Naive B cell (primary cell): Measurements from ENCODE around the gene CACNA1C. TPM values are rescaled to one million over a fixed set of nuclear protein-coding genes. Genes with fewer than 3 reads are reported as not detected.
A peak's percentile ranks its signal among the peaks of the same experiment; 100 is the strongest.

ENCODE experiments used
- ATAC-seq, 2 donors: fragments of 150-1000 bp; cut with Tn5 transposase; 2 replicates each; pipeline ENCODE4 v1.10.0; 2021; ENCODE audit warnings: low read depth in 2 of 2, mild to moderate bottlenecking in 2 of 2, moderate library complexity in 2 of 2
- DNase-seq: peaks from one replicate; pipeline ENCODE4 v3.0.0; 2022
- H3K27ac Mint-ChIP-seq, 6 donors: one replicate each; pipeline ENCODE4 v1.8.0; 2020 to 2022; ENCODE audit warnings: mild to moderate bottlenecking in 6 of 6, mixed read lengths in 6 of 6, moderate library complexity in 5 of 6, inconsistent platforms in 2 of 6
- H3K27me3 Mint-ChIP-seq, 3 donors: one replicate each; pipeline ENCODE4 v1.8.0; 2021 to 2022; ENCODE audit warnings: mixed read lengths in 3 of 3, mild to moderate bottlenecking in 1 of 3
- H3K36me3 Mint-ChIP-seq, 2 donors: one replicate each; pipeline ENCODE4 v1.8.0; 2020 to 2022; ENCODE audit warnings: mixed read lengths in 2 of 2, inconsistent platforms in 1 of 2, mild to moderate bottlenecking in 1 of 2
- H3K4me1 Mint-ChIP-seq, 3 donors: one replicate each; pipeline ENCODE4 v1.8.0; 2020 to 2022; ENCODE audit warnings: mixed read lengths in 3 of 3, inconsistent platforms in 1 of 3, mild to moderate bottlenecking in 1 of 3, moderate library complexity in 1 of 3
- H3K4me3 Mint-ChIP-seq, 8 donors: one replicate each; pipeline ENCODE4 v1.8.0; 2020 to 2022; ENCODE audit warnings: mild to moderate bottlenecking in 8 of 8, mixed read lengths in 8 of 8, moderate library complexity in 8 of 8, inconsistent platforms in 2 of 8
- H3K9me3 Mint-ChIP-seq, 7 donors: one replicate each; pipeline ENCODE4 v1.8.0; 2020 to 2022; ENCODE audit warnings: mixed read lengths in 7 of 7, mild to moderate bottlenecking in 5 of 7, inconsistent platforms in 2 of 7, moderate library complexity in 1 of 7
- polyA plus RNA-seq, 6 donors: library from polyadenylated mRNA; unstranded; fragments of 300-500 nt; fragmentation: Illumina TruSeq; gene quantifications; one replicate each; pipeline ENCODE4 v1.2.3, GENCODE V29; 2021; ENCODE audit warnings: low read depth in 6 of 6

Gene CACNA1C
- polyA plus RNA-seq, 6 donors from 2014 or later: 0.03 to 0.09 (median 0.06) TPM; not detected in 1

DNA sequence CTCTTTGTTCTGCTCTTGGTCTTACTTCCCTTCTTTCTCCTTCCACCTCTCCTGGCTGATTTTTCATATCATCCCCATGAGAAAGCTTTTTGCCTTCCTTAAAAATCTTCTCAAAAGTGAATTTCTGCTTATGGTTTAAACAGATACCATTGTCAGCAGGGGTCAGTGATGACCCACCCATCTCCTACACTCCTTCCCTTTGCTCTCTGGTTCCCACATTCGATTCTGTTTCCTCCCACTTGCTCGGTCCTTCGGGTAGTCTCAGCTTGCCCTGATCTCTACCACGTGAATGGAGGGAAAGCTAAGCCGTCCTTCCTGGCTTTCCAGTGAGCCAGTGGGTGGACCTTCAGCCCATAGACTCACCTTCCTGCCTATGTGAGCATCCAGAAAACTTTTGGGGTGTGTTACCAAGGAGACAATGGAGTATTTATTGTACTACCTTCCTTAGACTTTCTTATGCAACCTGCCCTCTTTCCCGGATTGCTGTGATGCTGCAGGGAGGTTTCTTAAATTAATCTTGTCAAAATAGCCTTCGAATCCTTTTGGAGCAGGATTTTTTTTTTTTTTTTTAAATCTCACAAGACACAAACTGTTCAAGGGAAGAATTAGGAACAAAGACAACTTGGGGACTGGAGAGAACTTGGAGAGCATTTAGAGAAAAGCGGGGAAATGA, 306.3 kb downstream of the CACNA1C start:
- peaks cover under 1 to 23% (median 14%) of the 10 kb centered on the region in 3 donors for H3K27me3 Mint-ChIP-seq
- peak overlapping the region in 2 of 8 donors; percentile 17 to 72 for H3K4me3 Mint-ChIP-seq
- peaks cover 16 to 37% (median 28%) of the 10 kb centered on the region in 3 donors for H3K4me1 Mint-ChIP-seq
- H3K27ac Mint-ChIP-seq: peak overlapping the region in 1 of 6 donors; percentile 90
- DNase-seq (no peak), ATAC-seq (no peak)
- H3K36me3 Mint-ChIP-seq: no peaks in the 10 kb centered on the region
- H3K9me3 Mint-ChIP-seq: no peaks in the 10 kb centered on the region

- Mint-ChIP-seq H3K4me3 (peak overlapping the region in 2 of 8 donors; percentile 8 to 17), H3K9me3 (no peaks in the 10 kb centered on the region), H3K4me1 (peaks cover 19 to 38% (median 24%) of the 10 kb centered on the region in 3 donors), H3K27ac (peak overlapping the region in 1 of 6 donors; percentile 21), H3K27me3 (peaks cover 0 to 23% (median 14%) of the 10 kb centered on the region in 3 donors), H3K36me3 (no peaks in the 10 kb centered on the region)
- DNase-seq (no peak), ATAC-seq (no peak)
Measured at GRCh38 chr12:2359725-2360629, 307.2 kb downstream of the CACNA1C start.

DNA sequence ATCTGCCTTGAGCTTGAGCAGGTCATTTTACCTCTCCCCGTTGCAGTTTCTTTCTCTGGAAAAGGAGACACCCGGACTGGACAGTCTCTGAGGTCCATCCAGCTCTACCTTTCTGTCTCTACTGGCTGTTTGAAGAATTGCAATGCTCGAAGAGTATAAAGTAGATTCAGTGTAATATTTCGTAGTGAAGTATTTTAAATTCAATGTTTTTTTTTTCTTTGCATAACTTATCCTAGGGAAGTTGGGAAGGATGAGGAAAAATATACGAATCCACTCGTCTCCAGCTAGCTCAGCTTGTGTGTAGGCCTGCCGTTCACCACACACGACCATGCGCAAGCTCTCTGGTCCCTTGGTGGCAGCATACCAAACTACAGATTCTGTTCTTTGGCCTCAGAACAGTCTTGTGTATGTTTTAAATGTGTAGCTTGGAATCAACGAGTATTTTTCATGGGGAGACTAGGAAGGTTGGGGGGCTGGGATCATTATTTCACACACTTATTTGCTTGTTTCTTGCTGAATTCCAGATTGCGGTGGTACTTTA, 307.9 kb downstream of the CACNA1C start:
- DNase-seq: no peak
- H3K36me3 Mint-ChIP-seq: no peaks in the 10 kb centered on the region
- H3K27me3 Mint-ChIP-seq: peaks cover 0 to 23% (median 14%) of the 10 kb centered on the region in 3 donors
- peaks cover 19 to 32% (median 24%) of the 10 kb centered on the region in 3 donors for H3K4me1 Mint-ChIP-seq
- no peaks in the 10 kb centered on the region for H3K9me3 Mint-ChIP-seq
- no peak for ATAC-seq
- H3K27ac Mint-ChIP-seq: no peak overlapping the region
- peak overlapping the region in 1 of 8 donors; percentile 18 for H3K4me3 Mint-ChIP-seq

- H3K27ac Mint-ChIP-seq: no peak overlapping the region
- H3K4me3 Mint-ChIP-seq: peak overlapping the region in 1 of 8 donors; percentile 14
- no peaks in the 10 kb centered on the region for H3K9me3 Mint-ChIP-seq
- H3K36me3 Mint-ChIP-seq: no peaks in the 10 kb centered on the region
- peaks cover 9 to 18% (median 12%) of the 10 kb centered on the region in 3 donors for H3K4me1 Mint-ChIP-seq
- H3K27me3 Mint-ChIP-seq: peaks cover 0 to 16% (median 9%) of the 10 kb centered on the region in 3 donors
- DNase-seq (no peak), ATAC-seq (no peak)
Measured at GRCh38 chr12:2363836-2364609, 311.2 kb downstream of the CACNA1C start.

DNA sequence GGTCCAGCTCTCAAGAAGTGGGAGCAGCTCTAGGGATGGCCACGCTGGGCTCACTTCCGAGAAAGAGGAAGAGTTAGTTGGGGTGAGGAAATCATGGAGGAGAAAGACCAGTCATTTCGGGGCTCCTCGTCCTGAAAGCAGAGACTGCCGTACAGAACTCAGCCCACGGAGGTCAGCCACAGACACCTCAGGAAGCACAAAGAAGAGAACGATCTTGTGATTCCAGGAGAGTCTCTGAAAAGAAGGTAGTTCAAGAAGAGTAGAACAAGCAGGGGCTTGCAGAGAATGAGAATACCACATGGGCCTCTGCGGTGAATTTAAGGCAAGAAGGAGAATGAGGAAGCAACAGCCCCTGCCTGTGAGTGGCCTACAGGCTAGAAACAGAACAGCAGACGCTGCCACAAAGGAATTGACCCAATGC, 311.9 kb downstream of the CACNA1C start:
- Mint-ChIP-seq H3K9me3 (no peaks in the 10 kb centered on the region), H3K27ac (no peak overlapping the region), H3K27me3 (peaks cover 0 to 16% (median 3%) of the 10 kb centered on the region in 3 donors), H3K36me3 (no peaks in the 10 kb centered on the region), H3K4me3 (no peak overlapping the region), H3K4me1 (peaks cover 8 to 11% (median 10%) of the 10 kb centered on the region in 3 donors)
- DNase-seq (no peak), ATAC-seq (no peak)

DNA sequence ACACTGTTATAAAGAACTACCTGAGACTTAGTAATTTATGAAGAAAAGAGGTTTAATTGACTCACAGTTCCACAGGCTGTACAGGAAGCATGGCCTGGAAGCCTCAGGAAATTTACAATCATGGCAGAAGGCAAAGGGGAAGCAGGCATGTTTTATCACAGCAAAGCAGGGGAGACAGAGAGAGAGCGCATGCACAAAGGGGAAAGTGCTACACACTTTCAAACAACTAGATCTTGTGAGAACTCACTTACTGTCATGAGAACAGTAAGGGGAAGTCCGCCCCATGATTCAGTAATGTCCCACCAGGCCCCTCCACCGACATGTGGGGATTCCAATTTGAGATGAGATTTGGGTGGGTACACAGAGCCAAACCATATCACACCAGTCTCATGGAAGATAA, 313.9 kb downstream of the CACNA1C start:
- Mint-ChIP-seq H3K27me3 (peaks cover 0 to 9% (median 0%) of the 10 kb centered on the region in 3 donors), H3K9me3 (no peaks in the 10 kb centered on the region), H3K4me1 (peaks cover 8 to 10% (median 8%) of the 10 kb centered on the region in 3 donors), H3K4me3 (no peak overlapping the region), H3K36me3 (no peaks in the 10 kb centered on the region), H3K27ac (peak overlapping the region in 1 of 6 donors; percentile 39)
- DNase-seq (no peak), ATAC-seq (no peak)

GRCh38 chr12:2372178-2372577, 319.4 kb downstream of the CACNA1C start:
- peaks cover 0 to 7% (median 0%) of the 10 kb centered on the region in 3 donors for H3K27me3 Mint-ChIP-seq
- H3K36me3 Mint-ChIP-seq: no peaks in the 10 kb centered on the region
- ATAC-seq: no peak
- no peaks in the 10 kb centered on the region for H3K4me1 Mint-ChIP-seq
- no peak overlapping the region for H3K27ac Mint-ChIP-seq
- H3K4me3 Mint-ChIP-seq: no peak overlapping the region
- H3K9me3 Mint-ChIP-seq: no peaks in the 10 kb centered on the region
- no peak for DNase-seq

GRCh38 chr12:2372735-2373134, 319.9 kb downstream of the CACNA1C start:
- H3K4me1 Mint-ChIP-seq: no peaks in the 10 kb centered on the region
- ATAC-seq (no peak), DNase-seq (no peak)
- no peak overlapping the region for H3K27ac Mint-ChIP-seq
- H3K27me3 Mint-ChIP-seq: peaks cover 0 to 7% (median 0%) of the 10 kb centered on the region in 3 donors
- no peaks in the 10 kb centered on the region for H3K36me3 Mint-ChIP-seq
- no peaks in the 10 kb centered on the region for H3K9me3 Mint-ChIP-seq
- peak overlapping the region in 1 of 8 donors; percentile 29 for H3K4me3 Mint-ChIP-seq

DNA sequence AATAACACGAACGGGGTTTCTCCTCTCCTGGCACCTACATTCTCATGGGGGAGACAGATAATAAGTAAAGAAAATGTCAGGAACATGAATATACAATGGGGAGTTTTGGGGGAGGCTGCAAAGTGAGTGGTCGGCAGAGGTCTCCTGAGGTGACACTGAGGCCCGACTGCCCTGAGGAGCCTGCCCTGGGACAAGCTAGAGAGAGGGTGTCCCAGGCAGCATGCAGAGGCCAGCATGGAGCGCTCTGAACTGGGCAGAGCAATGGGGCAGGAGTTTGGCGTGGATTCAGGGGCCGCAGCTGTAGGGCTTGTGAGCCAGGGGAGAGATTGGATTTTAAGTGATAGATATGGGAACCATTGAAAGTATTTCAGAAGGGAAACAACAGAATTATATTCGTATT, 320.5 kb downstream of the CACNA1C start:
- DNase-seq (no peak), ATAC-seq (no peak)
- H3K27ac Mint-ChIP-seq: no peak overlapping the region
- no peaks in the 10 kb centered on the region for H3K9me3 Mint-ChIP-seq
- no peak overlapping the region for H3K4me3 Mint-ChIP-seq
- peaks cover 0 to 1% (median 0%) of the 10 kb centered on the region in 3 donors for H3K4me1 Mint-ChIP-seq
- peaks cover 0 to 7% (median 0%) of the 10 kb centered on the region in 3 donors for H3K27me3 Mint-ChIP-seq
- H3K36me3 Mint-ChIP-seq: no peaks in the 10 kb centered on the region

- H3K9me3 Mint-ChIP-seq: no peaks in the 10 kb centered on the region
- H3K27ac Mint-ChIP-seq: peak overlapping the region in 1 of 6 donors; percentile 34
- no peaks in the 10 kb centered on the region for H3K36me3 Mint-ChIP-seq
- H3K27me3 Mint-ChIP-seq: peaks cover 0 to 7% (median 0%) of the 10 kb centered on the region in 3 donors
- DNase-seq (no peak), ATAC-seq (no peak)
- no peak overlapping the region for H3K4me3 Mint-ChIP-seq
- H3K4me1 Mint-ChIP-seq: peaks cover 0 to 11% (median 0%) of the 10 kb centered on the region in 3 donors
Measured at GRCh38 chr12:2374092-2374906, 321.5 kb downstream of the CACNA1C start.

DNA sequence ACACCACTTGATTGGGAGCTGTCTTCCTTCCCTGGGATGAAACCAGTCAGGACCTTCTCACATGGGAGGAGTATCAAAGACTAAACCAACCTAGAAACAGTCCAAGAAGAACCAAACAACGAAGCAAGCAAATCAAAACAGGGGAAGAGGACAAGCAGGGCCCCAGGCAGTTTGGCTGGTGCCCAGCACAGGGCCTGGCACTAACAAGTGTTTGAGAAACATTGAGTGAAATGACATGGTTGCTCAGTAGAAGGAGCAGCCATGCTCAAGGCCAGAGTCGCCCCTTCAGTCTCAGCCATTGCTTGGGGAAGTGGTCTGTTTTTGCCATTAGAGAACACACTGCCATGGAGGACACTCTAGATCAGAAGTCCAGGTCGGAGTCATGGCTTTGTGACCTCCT, 323.1 kb downstream of the CACNA1C start:
- Mint-ChIP-seq H3K27ac (no peak overlapping the region), H3K27me3 (peaks cover 0 to 7% (median 0%) of the 10 kb centered on the region in 3 donors), H3K9me3 (no peaks in the 10 kb centered on the region), H3K4me3 (no peak overlapping the region), H3K4me1 (peaks cover 0 to 14% (median 0%) of the 10 kb centered on the region in 3 donors), H3K36me3 (no peaks in the 10 kb centered on the region)
- no peak for ATAC-seq
- DNase-seq: no peak
